ENCODE measurements around the gene SLC26A3. TPM values are rescaled to one million over a fixed set of nuclear protein-coding genes. Genes with fewer than 3 reads are reported as not detected.

SLC26A3 gene
- total RNA-seq (2022; extraction: Qiagen RNA extraction; ENCODE audit: low read depth) = not detected in 5 replicates

DNA sequence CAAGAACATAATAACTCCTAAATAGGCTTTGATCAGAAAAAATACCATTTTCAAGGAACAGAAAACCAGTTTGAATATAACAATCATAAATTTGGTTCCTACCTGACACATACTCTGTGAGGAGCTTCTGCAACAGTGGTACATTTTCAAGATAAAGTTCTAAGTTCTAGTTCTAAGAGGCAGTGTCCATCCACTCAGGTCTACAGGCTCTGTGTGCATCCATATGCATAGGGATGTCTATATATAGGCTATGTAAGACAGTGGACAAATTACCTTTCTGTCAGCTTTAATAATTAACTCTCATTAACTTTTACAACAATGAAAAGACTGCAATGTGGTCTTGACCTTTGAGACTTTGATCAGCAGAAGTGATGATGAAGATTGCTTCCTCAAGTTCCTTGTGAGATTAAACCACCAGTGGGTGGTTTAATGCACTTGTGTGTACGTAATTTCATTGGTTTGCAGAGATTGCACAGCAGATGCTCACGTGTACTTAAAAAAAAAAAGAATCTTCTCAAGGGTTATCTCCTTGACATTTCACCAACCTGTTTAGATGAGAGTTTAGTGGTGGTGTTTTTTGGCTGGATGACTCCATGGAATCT is at the start of gene SLC26A3:
SLC26A3 (minus strand) TSS at position 215 of the 602 bp plus-strand sequence. CDS start 8,714 bp downstream, outside the sequence.

GRCh38 chr7:107743567-107744344 is 59.3 kb downstream of the SLC26A3 start, which contains the start of gene CBLL1:
Gene CBLL1 (plus strand): TSS chr7:107744142. CDS start chr7:107744164, 22 bp downstream.

Other genes starting within 250 kb of the SLC26A3 start
- 8.5 to 12.9 TPM (median 11.7 TPM) in 5 replicates for gene COG5, start 239.3 kb downstream of the SLC26A3 start, total RNA-seq (2022; extraction: Qiagen RNA extraction; ENCODE audit: low read depth)
- gene DUS4L, start 239.3 kb downstream of the SLC26A3 start, total RNA-seq (2022; extraction: Qiagen RNA extraction; ENCODE audit: low read depth) = 9.6 to 12.6 TPM (median 11.2 TPM) in 5 replicates
- 36.2 to 43.8 TPM (median 40.1 TPM) in 5 replicates for gene BCAP29, start 223.0 kb downstream of the SLC26A3 start, total RNA-seq (2022; extraction: Qiagen RNA extraction; ENCODE audit: low read depth)
- gene SLC26A4, start 142.4 kb downstream of the SLC26A3 start, total RNA-seq (2022; extraction: Qiagen RNA extraction; ENCODE audit: low read depth) = 0.05 to 0.12 TPM (median 0.06 TPM) in 5 replicates
- 28.5 to 51.1 TPM (median 33.6 TPM) in 5 replicates for gene CBLL1, start 59.1 kb downstream of the SLC26A3 start, total RNA-seq (2022; extraction: Qiagen RNA extraction; ENCODE audit: low read depth)
- 99.0 to 117 TPM (median 100 TPM) in 5 replicates for gene DLD, start 88.0 kb upstream of the SLC26A3 start, total RNA-seq (2022; extraction: Qiagen RNA extraction; ENCODE audit: low read depth)
- 126 to 145 TPM (median 142 TPM) in 5 replicates for gene LAMB1, start 199.9 kb upstream of the SLC26A3 start, total RNA-seq (2022; extraction: Qiagen RNA extraction; ENCODE audit: low read depth)

Measured in A549 treated with DMSO at 1 μM for 4 hours (cell line).